Raji (cell line): ENCODE data around the gene TRMO.
A peak's percentile ranks its signal among the peaks of the same experiment; 100 is the strongest.

ENCODE experiments used
- POLR2A ChIP-seq: IDR thresholded peaks from 2 replicates; pipeline ENCODE4 v1.6.1; 2011; ENCODE audit warnings: low read depth, low read length, control low read depth; ENCODE audit not compliant: insufficient read depth

Gene TRMO

DNA sequence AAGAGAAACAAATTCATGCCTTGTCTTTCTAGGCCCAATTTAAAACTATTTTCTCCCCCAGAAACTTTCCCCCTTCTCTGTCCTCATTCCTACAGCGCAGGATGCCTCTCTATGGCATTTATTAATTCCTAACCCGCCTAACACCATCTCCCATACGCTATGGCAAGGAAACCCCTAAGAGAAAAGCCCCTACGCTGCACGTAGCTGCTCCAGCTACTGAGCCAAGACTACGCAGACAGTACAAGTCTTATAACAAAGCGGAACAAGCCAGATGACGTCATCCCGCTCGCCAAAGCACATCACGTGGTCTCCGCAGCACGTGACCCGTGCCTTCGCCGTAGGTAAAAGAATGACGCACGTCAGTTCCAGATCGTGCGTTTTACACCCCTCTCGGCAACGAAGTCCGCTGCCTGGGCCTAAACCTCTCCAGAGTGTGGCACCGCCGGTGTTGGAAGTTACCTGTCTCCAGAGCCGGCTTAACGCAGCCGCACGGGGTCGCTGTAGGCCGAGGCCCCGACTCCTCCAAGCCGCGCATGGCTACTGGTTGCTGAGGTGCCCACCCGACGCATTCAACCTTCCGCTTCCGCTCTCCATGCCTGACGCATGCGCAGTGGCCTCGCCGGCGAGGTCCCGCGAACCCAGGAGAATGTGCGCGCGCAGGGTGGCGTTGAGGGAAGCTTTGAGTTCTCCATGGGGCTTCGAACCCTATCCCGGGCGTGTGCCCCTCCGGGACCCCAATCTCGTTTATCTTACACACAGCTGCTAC, at the start of gene TRMO:
Gene TRMO (minus strand): TSS at position 542 of the 766 bp plus-strand sequence. CDS start 7 bp downstream, at position 535.
- peak; percentile 87 for TF ChIP-seq POLR2A

DNA sequence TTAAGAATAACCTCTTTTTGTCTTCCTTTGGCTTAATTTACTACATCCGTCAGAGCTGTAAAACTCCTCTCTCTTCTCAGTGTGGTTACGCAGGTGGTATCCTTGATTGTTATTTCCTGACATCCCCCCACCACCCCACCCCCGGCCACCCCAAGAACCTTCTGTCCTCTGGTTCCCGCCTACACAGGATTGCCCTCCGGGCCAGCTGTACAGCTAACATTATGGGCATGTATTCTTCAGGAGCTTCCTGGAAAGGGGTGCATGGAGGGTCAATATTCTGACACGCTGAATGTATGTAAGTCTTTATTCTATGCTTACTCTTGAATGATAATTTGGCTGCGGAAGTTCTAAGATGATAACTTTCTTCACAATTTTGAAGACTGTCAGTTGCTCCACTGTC, 47.9 kb upstream of the TRMO start:
- no peak for TF ChIP-seq POLR2A

- TF ChIP-seq POLR2A = no peak
These were observed 46.7 kb upstream of the TRMO start for GRCh38 chr9:97969014-97969413.

- no peak for TF ChIP-seq POLR2A
These were observed 44.2 kb upstream of the TRMO start for GRCh38 chr9:97966493-97966892.

- TF ChIP-seq POLR2A = no peak
These were observed 42.6 kb upstream of the TRMO start for GRCh38 chr9:97964901-97965300.

DNA sequence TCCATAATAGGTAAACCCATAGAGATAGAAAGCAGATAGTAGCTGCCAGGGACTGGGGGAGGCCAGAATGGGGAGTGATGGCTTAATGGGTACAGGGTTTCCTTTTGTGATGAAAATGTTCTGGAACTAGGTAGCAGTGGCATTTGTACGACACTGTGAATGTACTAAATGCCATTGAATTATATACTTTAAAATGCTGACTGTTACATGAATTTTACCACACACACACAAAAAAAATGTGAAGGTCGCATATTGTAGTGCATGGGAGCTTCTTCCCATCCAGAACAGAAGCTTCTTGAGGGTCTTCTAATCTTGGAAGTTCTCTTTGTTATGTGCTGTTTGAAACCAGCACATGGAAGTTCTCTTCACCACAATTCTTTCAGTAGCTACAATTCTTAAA, 40.9 kb upstream of the TRMO start:
- no peak for TF ChIP-seq POLR2A

DNA sequence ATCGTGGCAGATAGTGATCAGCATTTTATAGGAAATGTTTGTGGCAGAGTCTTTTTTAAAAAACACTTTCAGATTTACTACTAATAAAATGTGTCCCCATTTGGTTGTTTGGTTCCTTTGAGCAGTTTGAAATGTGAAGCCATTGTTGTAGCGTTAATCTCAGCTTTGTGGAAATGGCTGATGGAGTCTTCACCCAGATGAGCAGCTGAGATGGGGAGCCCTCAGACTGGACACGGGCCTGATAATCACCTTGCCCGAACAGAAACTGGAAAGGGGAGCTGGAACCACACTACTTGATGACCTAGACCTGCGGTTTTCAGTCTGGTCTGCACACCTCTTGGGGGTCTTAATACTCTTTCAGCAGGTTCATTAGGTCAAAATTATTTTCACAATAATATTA, 40.3 kb upstream of the TRMO start:
- no peak for TF ChIP-seq POLR2A

- no peak for TF ChIP-seq POLR2A
These were observed 39.8 kb upstream of the TRMO start for GRCh38 chr9:97962136-97962535.

DNA sequence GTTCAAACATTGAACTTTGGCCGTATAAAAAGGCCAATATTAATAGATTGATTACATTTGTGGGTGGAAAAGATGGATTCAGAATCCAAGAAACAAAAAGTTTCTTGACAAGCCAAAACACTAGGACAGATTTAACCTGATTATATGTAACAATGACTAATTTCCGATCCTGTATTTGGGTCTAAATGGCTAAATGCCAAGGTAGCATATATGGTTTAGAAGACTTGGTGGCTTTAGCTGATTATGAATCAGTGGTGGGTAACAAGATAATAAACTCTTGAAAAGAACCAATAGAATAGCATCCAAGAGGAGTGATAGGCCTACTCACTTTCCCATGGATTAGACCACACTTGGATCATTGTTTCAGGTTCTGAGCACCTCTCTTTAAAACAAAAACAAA, 39.1 kb upstream of the TRMO start:
- no peak for TF ChIP-seq POLR2A

GRCh38 chr9:97959585-97959984, 37.3 kb upstream of the TRMO start:
- no peak for TF ChIP-seq POLR2A

- TF ChIP-seq POLR2A = no peak
These were observed 36.7 kb upstream of the TRMO start for GRCh38 chr9:97958812-97959511.

DNA sequence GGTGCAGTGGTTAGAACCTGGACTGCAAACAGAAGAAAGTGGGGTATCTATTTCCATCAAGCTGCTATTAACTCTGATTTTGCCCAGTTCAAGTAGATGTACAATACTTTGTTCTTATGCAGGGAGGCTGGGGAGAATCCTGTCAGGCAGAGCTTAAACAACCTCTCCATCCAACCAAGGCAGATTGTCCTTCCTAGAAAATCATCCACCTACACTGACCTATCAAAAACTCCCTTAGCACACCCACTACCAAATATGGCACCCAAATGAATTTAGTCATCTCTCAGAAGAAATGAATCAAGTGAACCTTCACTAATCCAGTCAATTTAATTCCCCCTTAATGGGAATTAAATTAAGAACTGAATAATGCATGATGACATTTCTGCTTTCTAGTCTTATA, 34.0 kb upstream of the TRMO start:
- no peak for TF ChIP-seq POLR2A

DNA sequence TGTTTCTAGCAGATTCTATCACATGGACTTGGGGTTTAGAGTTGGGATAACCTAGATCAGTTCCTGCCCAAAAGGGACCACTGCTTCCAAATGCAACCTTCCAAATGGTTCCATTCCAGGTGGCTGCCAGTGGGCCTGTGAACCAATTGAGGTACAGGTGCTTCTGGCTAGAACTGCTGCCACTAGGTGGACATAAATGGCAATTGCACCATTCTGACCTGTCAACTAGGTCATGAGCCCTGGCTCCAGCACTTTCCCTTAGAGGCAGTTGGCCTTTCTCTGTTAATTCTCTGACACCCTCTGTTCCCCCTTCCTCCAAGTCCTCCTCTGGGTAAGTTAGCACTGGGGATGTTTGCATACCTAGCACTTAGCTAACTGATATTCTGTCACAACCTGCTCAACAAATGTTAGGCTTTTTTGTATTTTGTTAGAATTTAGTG, 32.3 kb upstream of the TRMO start:
- TF ChIP-seq POLR2A = 0 out of 2 replicates have a peak, but pooled peaks have one; percentile 26

DNA sequence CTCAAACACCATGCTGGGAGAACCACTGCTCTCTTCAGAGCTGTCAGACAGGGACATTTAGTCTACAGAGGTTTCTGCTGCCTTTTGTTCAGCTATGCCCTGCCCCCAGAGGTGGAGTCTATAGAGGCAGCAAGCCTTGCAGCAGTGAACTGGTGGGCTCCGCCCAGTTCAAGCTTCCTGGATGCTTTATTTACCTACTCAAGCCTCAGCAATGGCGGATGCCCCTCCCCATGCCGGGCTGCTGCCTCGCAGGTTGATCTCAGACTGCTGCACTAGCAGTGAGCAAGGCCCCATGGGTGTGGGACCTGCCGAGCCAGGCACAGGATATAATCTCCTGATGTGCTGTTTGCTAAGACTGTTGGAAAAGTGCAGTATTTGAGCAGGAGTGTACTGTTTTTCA, 28.6 kb upstream of the TRMO start:
- TF ChIP-seq POLR2A = peak; percentile 45; the same call in 1 of the 2 replicates

DNA sequence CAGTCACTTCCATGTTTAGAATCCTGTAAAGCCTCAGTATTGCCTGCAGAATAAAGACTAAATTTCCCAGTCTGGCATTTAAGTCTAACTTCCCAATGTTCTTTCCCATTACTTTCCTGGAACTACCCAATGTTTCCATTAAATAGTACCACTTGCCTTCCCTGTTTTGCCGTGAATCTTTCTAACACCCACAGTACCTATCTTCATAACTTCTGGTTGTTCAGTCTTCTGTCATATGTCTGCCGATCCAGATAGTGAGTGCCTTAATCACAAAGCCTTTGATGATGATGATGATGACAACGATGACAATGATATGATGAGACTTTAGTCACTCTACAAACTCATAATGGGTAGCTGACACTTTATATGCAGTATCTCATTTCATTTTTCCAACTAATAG, 22.3 kb upstream of the TRMO start:
- no peak for TF ChIP-seq POLR2A

GRCh38 chr9:97943308-97943855, 21.1 kb upstream of the TRMO start:
- TF ChIP-seq POLR2A = no peak

DNA sequence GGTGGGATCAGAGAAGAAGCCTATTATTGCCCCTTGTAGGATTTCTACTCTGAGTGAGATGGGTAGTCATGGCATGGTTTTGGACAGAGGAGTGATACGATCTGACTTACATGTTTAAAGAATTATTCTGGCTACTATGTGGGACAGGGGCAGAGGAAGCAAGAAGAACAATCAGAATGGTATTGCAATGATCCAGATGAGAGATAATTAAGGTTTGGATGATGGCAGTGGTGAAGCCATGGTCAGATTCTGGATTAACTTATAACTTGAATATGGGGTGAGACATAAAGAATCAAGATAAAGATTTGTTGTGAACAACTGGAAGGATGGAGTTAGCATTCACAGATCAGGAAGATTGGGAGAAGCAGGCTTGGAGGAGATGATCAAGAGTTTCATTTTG, 19.0 kb upstream of the TRMO start:
- no peak for TF ChIP-seq POLR2A

GRCh38 chr9:97940741-97941140, 18.4 kb upstream of the TRMO start:
- TF ChIP-seq POLR2A = no peak
